Fibroblast of peridontal ligament (primary cell): ENCODE results near the gene PBX1.

Experiments used
- DNase-seq: peaks from one replicate; pipeline ENCODE4 v3.0.0-alpha.2; 2010; ENCODE audit errors: extremely low read depth

PBX1 gene

DNA sequence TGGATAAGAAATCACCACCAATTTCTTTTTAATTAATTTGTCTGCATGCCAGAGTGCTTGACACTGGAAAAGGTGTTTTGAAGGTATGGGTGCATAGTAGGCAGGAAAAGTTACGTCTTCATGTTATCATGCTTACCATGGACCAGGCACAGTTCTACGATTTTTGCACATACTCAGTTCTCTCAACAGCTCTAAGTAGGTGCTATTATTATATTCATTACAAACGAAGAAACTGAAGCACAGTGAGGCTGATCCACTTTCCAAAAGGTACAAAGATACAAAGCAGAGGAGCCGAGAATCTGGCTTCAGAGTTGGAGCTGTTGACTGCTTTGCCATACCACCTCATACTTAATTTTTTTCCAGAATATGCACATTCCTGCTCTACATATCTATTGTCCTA, 306.4 kb downstream of the PBX1 start:
- no peak for DNase-seq

DNA sequence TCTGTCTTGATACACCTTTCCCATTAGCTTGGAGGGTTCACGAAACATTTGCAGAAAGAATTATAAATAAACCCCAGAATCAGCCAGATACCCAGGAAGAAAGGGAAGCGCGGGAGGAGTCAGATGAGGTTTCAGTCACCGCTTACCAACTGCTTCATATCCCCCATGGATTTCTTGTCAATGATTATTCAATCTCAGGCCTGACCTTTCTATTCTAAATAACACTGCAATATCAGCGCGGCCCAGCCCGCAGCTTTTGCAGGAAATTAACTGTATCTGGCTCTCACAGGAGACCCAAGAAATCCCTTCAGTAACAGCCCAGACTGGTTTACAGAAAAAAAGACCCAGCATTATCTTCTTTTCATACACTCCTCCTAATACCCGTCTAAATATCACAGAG, 308.6 kb downstream of the PBX1 start:
- no peak for DNase-seq

DNA sequence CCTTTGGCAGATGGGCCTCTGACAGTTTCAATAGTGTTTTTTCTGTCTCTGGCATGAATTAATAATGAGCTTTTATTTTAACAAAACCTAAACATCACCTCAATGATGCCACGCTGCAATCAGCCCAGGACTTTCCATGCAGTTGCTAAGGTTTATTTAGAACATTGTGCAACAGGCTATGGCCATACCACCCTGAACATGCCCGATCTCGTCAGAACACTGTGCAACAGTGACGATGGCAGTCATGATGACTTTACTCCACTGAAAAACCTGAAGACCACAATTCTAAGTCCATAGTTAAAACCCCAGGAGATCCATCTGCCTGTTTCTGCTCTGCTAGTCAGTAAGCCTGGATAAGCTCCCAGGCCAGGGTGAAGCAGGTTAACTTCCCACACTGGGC, 310.0 kb downstream of the PBX1 start:
- no peak for DNase-seq

DNA sequence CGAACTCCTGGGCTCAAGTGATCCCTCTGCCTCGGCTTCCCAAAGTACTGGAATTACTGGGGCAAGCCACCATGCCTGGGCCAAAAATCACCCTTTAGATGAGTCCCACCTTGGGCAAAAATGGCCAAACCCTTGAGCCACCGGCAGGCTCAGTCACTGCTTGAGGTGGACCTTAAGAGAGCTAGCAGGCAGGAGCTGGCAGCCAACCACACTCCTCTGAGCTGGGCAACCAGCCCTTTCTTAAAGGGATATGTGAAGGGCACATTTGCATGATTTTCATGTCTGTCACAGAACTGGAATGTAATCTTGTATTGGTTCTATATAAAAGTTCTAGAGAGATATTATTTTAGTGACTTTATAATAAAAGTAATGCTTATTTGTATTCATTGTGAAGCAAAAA, 316.5 kb downstream of the PBX1 start:
- DNase-seq: no peak

DNA sequence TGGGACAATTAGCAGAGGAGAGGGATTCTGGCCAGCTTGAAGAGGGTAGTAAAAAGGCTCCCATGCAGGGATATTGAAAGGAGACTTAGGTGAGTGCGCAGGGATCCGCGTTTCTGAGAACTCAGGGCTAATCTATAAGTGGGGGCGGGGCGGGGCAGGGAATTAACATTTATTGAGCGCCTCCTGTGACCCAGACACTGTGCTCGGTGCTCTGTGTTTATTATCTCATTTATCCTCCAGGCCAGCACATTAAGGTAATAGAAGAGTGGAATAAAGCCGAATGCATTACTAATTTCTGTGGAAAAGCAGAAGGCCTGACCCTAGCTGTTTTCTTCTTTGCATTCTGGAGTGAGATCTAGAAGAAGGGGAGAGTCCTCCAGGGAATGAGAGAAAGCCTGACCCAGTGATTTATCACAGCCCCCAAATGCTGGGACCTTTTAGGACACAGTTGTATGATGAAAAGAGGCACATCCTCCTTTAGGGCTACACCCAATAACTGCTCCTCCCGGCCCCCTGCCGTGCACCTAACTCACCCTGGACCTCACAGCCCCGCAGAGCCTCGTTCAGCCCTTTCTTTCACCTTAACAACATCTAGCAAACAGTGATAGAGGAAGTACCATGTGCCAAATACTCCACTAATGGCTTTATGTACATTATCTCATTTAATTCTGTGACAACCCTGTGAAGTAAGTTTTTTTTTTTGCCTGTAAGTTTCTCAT, 317.6 kb downstream of the PBX1 start:
- DNase-seq: no peak

DNA sequence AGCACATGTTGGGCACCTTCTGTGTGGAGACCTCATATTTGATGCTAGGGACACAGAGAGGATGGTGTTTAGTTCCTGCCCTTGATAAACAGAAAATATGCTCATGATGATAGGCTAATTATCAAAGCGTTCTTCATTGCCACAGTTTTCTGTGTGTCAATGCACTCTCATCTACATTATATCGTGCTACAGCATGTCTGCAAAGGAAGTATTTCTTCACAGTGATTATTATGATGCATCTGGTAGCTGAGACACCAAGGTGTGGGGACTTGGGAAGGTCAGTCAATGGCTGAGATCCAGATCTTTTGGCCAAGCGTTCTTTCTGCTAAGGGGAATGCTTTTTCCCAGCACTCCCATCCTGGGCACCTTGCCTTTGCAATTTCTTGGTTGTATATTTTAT, 321.2 kb downstream of the PBX1 start:
- no peak for DNase-seq

DNA sequence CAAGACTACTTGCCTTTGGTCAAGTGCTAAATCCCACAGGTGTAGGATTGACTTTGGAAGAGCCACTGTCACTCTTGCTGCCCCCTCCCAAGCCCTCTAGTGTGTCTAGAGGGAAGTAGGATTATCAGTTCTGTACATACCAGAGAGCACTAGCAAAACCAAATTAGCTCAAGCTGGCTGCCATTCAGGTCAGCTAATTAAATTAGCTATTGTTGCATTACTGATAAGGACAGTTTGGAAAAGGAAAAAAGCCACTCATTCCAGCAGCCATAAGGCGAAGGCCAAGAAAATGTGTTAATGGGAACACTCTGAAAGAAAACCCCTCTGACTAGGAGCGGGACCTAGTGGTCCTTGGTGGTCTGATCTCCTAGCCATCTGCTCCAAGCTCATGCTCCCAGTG, 321.7 kb downstream of the PBX1 start:
- no peak for DNase-seq

DNA sequence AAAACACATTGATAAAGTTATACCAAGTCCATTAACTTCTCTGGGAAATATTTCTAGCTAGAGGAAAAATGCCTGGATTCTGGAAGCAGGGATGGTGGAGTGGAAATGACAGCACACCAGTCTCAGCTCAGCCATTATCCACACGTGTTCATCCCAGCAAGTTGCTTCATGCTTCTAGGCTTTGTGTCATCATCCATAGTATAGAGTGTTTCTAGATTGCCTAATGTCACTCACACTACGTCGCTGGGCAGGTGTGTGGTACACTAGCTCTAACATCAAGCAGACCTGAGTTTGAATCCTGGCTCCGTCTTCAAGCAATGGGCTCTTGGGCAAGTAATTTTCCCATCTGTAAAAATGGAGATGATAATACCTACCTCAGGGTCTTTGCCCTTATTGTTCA, 326.3 kb downstream of the PBX1 start:
- no peak for DNase-seq

DNA sequence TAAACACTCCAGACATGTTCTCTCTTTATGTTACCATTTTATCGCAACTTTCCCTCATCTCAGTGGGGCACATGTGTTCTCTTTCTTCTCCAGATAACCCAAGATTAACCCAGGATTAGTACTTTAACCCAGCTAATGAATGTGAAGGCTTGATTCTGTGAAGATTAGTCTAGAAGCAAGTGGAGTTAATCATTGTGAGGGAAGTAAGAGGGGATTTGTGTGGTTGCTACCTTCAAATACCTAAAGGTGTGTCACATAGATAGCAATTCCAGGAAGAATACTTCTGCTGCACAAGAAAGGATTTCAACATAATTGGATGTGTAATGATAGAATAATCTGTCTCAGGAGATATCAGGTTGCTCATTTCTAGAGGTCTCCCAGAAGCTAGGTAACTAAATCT, 327.1 kb downstream of the PBX1 start:
- DNase-seq: no peak

DNA sequence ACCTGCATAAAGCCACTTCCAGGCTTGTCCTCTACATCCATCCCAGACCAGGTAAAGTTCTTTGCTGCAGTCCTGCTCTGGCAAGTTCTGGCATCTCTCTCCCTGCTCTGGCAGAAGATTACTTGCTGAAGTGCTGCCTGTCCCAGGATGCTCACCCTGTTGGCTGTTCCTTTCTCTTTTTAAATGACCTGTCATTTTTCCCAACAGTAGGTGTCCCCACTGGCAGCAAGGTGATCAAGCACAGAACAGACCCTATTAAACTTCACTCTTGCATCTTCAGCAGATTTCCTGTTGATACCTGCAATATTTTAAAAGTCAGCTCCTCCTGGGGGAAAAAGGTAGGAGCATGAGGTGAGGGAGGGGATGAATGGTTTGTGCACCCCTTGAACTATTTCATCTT, 332.6 kb downstream of the PBX1 start:
- DNase-seq: no peak

DNA sequence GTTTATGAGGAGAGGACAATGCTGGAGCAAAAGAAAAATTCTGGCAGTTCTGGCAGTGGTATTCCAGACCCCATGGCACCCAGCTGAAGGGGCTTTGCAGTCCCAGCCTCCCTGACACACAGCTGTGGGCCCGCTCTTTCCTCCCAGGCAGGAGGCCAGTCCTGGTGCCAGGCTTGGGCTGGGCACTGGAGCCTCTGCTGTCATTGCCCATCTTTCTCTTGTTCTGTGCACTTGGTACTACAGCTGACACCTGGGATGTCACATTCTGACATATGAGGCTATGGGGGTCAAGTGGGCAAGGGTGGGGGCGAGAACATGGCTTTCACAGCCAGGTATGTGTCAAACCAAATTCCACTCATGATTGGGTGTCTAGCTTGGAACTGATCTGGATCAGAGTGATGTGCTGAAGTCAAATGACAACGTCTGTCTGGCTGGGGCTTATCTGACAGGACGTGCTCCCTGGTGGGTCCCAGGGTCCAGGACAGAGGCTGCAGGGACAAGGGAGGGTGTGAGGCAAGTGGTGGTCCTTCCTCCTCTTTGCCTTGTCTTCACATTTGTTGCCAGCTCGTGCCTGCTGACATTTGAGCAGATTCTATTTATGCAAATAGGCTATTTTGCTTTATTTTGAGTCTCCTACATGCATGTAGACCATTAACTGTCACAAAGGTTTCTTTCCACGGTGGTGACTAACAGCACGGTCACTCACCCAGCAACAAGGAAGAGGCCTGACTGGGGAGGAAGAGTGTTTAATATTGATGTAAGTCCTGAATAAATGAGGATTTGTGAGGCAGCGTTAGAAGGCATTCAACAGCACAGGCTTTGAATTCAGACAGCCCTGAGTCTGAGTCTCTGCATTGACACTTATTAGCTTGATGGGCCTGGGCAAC, 336.3 kb downstream of the PBX1 start:
- no peak for DNase-seq

DNA sequence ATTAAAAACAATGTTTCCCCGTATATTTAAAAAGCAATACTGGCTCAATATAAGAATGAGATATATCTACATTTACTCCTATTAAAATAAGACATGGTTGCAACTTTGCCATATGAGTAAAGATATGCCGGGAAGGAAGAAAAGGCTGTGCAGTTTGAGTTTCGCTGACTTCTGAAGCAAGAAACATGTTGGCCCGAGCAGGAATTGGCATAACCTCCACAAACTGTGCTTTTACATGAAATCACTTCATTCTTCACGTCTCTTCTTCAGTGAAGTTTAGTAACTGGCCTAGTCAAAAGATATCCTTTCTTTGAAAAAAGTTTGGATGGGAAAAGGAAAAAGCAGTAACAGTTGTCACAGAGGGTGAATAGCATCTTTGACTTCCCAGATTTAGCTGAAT, 342.0 kb downstream of the PBX1 start:
- DNase-seq: no peak
